LoVo (cell line): ENCODE data around the gene GBA2.
A peak's percentile ranks its signal among the peaks of the same experiment; 100 is the strongest.

ENCODE experiments used
- DNase-seq: peaks from one replicate; pipeline ENCODE4 v3.0.0-alpha.2; 2016; ENCODE audit warnings: low spot score

Gene GBA2

GRCh38 chr9:35748858-35749514 lies at the start of gene GBA2, which contains the start of gene RGP1:
GBA2 (minus strand) TSS chr9:35749228; CDS start chr9:35748704, 524 bp downstream.
RGP1 (plus strand) TSS chr9:35749287; CDS start chr9:35749756, 469 bp downstream.
- DNase-seq = peak; percentile 84

- DNase-seq = no peak
Observed at GRCh38 chr9:35797311-35798109, 48.5 kb upstream of the GBA2 start.

GRCh38 chr9:35795695-35796094 lies 46.7 kb upstream of the GBA2 start:
- DNase-seq = no peak

- no peak for DNase-seq
Observed at GRCh38 chr9:35793461-35793860, 44.4 kb upstream of the GBA2 start.

GRCh38 chr9:35792826-35793225 lies 43.8 kb upstream of the GBA2 start:
- no peak for DNase-seq

- DNase-seq = no peak
Observed at GRCh38 chr9:35792024-35792813, 43.2 kb upstream of the GBA2 start.

- no peak for DNase-seq
Observed at GRCh38 chr9:35791297-35791921, 42.4 kb upstream of the GBA2 start, which contains the start of gene NPR2. NPR2 (plus strand) TSS chr9:35791591; CDS start chr9:35792409, 818 bp downstream.

GRCh38 chr9:35790385-35791296 lies 41.6 kb upstream of the GBA2 start:
- DNase-seq = peak; percentile 58

GRCh38 chr9:35790025-35790384 lies 41.0 kb upstream of the GBA2 start:
- DNase-seq = no peak

GRCh38 chr9:35789541-35789940 lies 40.5 kb upstream of the GBA2 start:
- DNase-seq = no peak

- DNase-seq = no peak
Observed at GRCh38 chr9:35783418-35783817, 34.4 kb upstream of the GBA2 start.

- no peak for DNase-seq
Observed at GRCh38 chr9:35781066-35781465, 32.0 kb upstream of the GBA2 start.

- no peak for DNase-seq
Observed at GRCh38 chr9:35778496-35778895, 29.5 kb upstream of the GBA2 start.

GRCh38 chr9:35776018-35776417 lies 27.0 kb upstream of the GBA2 start:
- DNase-seq = no peak

GRCh38 chr9:35774907-35775635 lies 26.0 kb upstream of the GBA2 start:
- no peak for DNase-seq

GRCh38 chr9:35771943-35772342 lies 22.9 kb upstream of the GBA2 start:
- peak; percentile 24 for DNase-seq

GRCh38 chr9:35771534-35771933 lies 22.5 kb upstream of the GBA2 start:
- peak; percentile 10 for DNase-seq

- DNase-seq = no peak
Observed at GRCh38 chr9:35771075-35771433, 22.0 kb upstream of the GBA2 start.

GRCh38 chr9:35769763-35770162 lies 20.7 kb upstream of the GBA2 start:
- no peak for DNase-seq

GRCh38 chr9:35767458-35767857 lies 18.4 kb upstream of the GBA2 start:
- DNase-seq = no peak
